Endothelial cell of umbilical vein (primary cell): ENCODE results near the gene TAF6. TPM values are rescaled to one million over a fixed set of nuclear protein-coding genes. Genes with fewer than 3 reads are reported as not detected.

Experiments used
- BruUV-seq: library from RNA; stranded (reverse); fragments of 400-500 nt; replicated peaks from 2 replicates; lab custom pipeline; 2021; lab: Mats Ljungman, UMichigan
- CTCF ChIA-PET: fragments of 300-600, 350-600 bp; sonication (Branson Sonifier 250); formaldehyde crosslinking; loops from one replicate; lab custom pipeline; 2021; ENCODE audit warnings: antibody characterized with exemption, inconsistent platforms; lab: Charles Lee
- POLR2A ChIA-PET: fragments of 300-600, 350-600 bp; sonication (Branson Sonifier 250); formaldehyde crosslinking; loops from one replicate; lab custom pipeline; 2021; ENCODE audit warnings: antibody characterized with exemption, inconsistent platforms; lab: Charles Lee
- DNase-seq: peaks from one replicate; pipeline ENCODE4 v3.0.0-alpha.2; 2011; ENCODE audit warnings: low read depth, low spot score
- FAIRE-seq: peaks from 2 replicates; lab custom pipeline; 2011; peaks lifted over from hg19 to GRCh38; lab: Jason Lieb, UNC
- H2AFZ ChIP-seq: 2 replicates; pipeline ENCODE4 v1.6.0; 2012; ENCODE audit warnings: low read depth, low read length, control low read depth, inconsistent platforms
- H3K27ac ChIP-seq: 2 replicates; pipeline ENCODE4 v1.5.1; 2011; ENCODE audit warnings: low read depth, mild to moderate bottlenecking, control low read depth, low read length, moderate library complexity; ENCODE audit not compliant: insufficient read depth
- H3K27me3 ChIP-seq, 2 experiments: 2 replicates each; pipeline versions ENCODE4 v1.6.0 to v1.6.1; 2011; ENCODE audit warnings: low read length in 2 of 2, mixed read lengths in 1 of 2; ENCODE audit not compliant: control insufficient read depth in 2 of 2, insufficient read depth in 2 of 2
- H3K36me3 ChIP-seq, 2 experiments: 2 replicates in 1 of 2; 3 replicates in 1 of 2; pipeline ENCODE4 v1.5.1; 2011; ENCODE audit warnings: low read length in 2 of 2, mild to moderate bottlenecking in 1 of 2, moderate library complexity in 1 of 2; ENCODE audit not compliant: control insufficient read depth in 2 of 2, insufficient read depth in 2 of 2; ENCODE audit errors: extremely low read depth in 1 of 2
- H3K4me1 ChIP-seq: 3 replicates; pipeline ENCODE4 v1.5.1; 2011; ENCODE audit warnings: mild to moderate bottlenecking, low read length; ENCODE audit not compliant: control insufficient read depth, insufficient read depth; ENCODE audit errors: extremely low read depth
- H3K4me2 ChIP-seq: 2 replicates; pipeline ENCODE4 v1.6.1; 2011; ENCODE audit warnings: low read length, control low read depth, mixed read lengths; ENCODE audit not compliant: insufficient read depth
- H3K4me3 ChIP-seq, 3 experiments: fragments of 200-600 bp in 1 of 3; sonication (generic), shearing (Covaris generic) in 1 of 3; replicated peaks in 1 of 3; 2 replicates each; pipeline ENCODE4 v1.5.1; 2011 to 2016; ENCODE audit warnings: control low read depth in 3 of 3, low read length in 3 of 3, mild to moderate bottlenecking in 2 of 3, inconsistent platforms in 1 of 3, low read depth in 1 of 3, moderate library complexity in 1 of 3; ENCODE audit not compliant: insufficient read depth in 1 of 3
- H3K79me2 ChIP-seq: 2 replicates; pipeline ENCODE4 v1.6.0; 2012; ENCODE audit warnings: low read length, inconsistent platforms; ENCODE audit not compliant: control insufficient read depth, insufficient read depth
- H3K9ac ChIP-seq: replicated peaks from 2 replicates; pipeline ENCODE3; 2011; ENCODE audit warnings: low read length, control low read depth; ENCODE audit not compliant: insufficient read depth; ENCODE audit errors: extremely low read depth
- H3K9me1 ChIP-seq: replicated peaks from 3 replicates; pipeline ENCODE4 v1.6.0; 2011; ENCODE audit warnings: mild to moderate bottlenecking, low read length; ENCODE audit not compliant: control insufficient read depth, insufficient read depth; ENCODE audit errors: extremely low read depth
- H3K9me3 ChIP-seq: replicated peaks from 2 replicates; pipeline ENCODE4 v1.5.1; 2012; ENCODE audit warnings: low read length, inconsistent platforms; ENCODE audit not compliant: control insufficient read depth, insufficient read depth
- H4K20me1 ChIP-seq: replicated peaks from 2 replicates; pipeline ENCODE3; 2011; ENCODE audit warnings: mild to moderate bottlenecking, low read length; ENCODE audit not compliant: control insufficient read depth, insufficient read depth; ENCODE audit errors: extremely low read depth
- EZH2 ChIP-seq: IDR thresholded peaks from 2 replicates; pipeline ENCODE4 v1.6.1; 2012; ENCODE audit warnings: borderline replicate concordance, low read depth, mild to moderate bottlenecking, moderate library complexity, low read length, inconsistent platforms; ENCODE audit not compliant: severe bottlenecking
- GATA2 ChIP-seq: IDR thresholded peaks from 2 replicates; pipeline ENCODE4 v1.7.0; 2011; ENCODE audit warnings: low read depth, mild to moderate bottlenecking, moderate library complexity, mixed read lengths, low read length; ENCODE audit not compliant: insufficient read length, insufficient read depth
- MYC ChIP-seq: IDR thresholded peaks from one replicate; pipeline ENCODE4 v1.6.1; 2011; ENCODE audit warnings: mild to moderate bottlenecking, low read depth, low read length
- POLR2AphosphoS5 ChIP-seq: IDR thresholded peaks from 2 replicates; pipeline ENCODE4 v1.6.1; 2012; ENCODE audit warnings: low read depth, mild to moderate bottlenecking, control low read depth, low read length, moderate library complexity; ENCODE audit not compliant: insufficient read depth
- dilution Hi-C: fragments of 300-500 bp; cut with MboI; formaldehyde crosslinking; loops from one replicate; pipeline ENCODE4 v1.15.0; 2019; ENCODE audit warnings: low sequenced_read_pairs; ENCODE audit not compliant: extremely low pct_ligation_motif_present
- intact Hi-C: fragments of 100-400 bp; cut with micrococcal nuclease; formaldehyde crosslinking; loops from one replicate; pipeline ENCODE4 v1.10.0; 2022
- polyA plus RNA-seq, 4 experiments: library from polyadenylated mRNA; depleted of rRNA in 3 of 4; stranded (reverse) in 3 of 4; unstranded in 1 of 4; fragments of >200 nt; gene quantifications; 2 replicates each; pipeline versions ENCODE4 v1.2.1 to v1.2.3, GENCODE V29; 2011 to 2012; ENCODE audit warnings: missing spikeins in 1 of 4
- total RNA-seq: library from RNA; stranded (reverse); gene quantifications from 2 replicates; pipeline ENCODE4 v1.2.3, GENCODE V29; 2021
- TF ChIP-seq, protein P1 (sequence below): IDR thresholded peaks from 2 replicates; pipeline ENCODE4 v1.6.1; 2011; ENCODE audit not compliant: insufficient read depth, insufficient read length

TAF6 gene
- total and polyA plus RNA-seq, 2 donors (not counting 3 experiments of a cell fraction or from before 2014, with no cell fraction given): 32.7 to 64.6 TPM

DNA sequence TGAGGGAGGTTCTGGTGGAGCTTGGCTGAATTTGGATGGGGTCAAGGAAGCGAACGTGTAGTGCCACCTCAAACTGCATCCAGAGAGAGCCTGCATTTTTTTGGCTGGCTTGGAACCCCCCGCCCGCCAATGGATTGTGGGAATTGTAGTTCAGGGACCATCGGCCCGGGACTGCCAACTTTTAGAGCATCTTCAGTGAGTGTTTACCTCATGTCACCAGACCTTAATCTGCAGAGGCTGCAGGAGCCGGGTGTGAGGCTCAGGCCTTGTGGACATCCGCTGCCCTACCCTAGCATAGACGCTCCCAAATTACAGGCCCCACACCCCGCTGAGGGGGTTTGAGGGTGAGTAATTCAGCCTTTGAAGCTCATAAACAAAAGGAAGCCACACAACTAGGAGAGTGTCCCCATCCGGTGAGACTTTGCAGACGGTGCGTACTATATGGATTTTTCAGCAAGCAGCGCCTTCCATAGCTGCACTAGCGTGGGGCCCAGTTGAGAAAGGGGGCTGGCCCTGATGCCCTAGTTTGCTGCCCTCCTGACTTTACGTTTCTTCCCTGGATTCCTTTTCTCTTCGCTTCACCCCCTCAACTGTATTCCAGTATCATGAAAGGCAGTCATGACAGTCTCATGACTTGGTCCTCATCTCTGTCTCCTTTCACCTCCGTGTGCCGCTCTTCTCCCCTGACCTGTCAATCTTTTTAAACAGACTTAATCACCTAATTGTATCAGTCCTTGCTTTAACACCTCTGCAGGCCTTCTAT, 993 bp upstream of the TAF6 start:
- H3K9me3 ChIP-seq: no peaks in the 10 kb centered on the region
- H3K4me2 ChIP-seq: peak overlapping the region; percentile 67
- intact Hi-C loops (loop anchor here (1.0 kb wide), 3 partner anchors 14 to 28 kb away; partner anchors contain the start of genes AP4M1, LAMTOR4 and MCM7), dilution Hi-C loops (no loop called here)
- H3K36me3 ChIP-seq: peaks cover 0 to 1% of the 10 kb centered on the region in 2 experiments
- H3K4me1 ChIP-seq: peaks cover 11% of the 10 kb centered on the region
- FAIRE-seq (no peak), DNase-seq (no peak)
- peak overlapping the region; percentile 60 for H2AFZ ChIP-seq
- no peak for TF ChIP-seq GATA2
- peak; percentile 13 for TF ChIP-seq POLR2AphosphoS5
- no peak for TF ChIP-seq MYC
- TF ChIP-seq, protein P1, sequence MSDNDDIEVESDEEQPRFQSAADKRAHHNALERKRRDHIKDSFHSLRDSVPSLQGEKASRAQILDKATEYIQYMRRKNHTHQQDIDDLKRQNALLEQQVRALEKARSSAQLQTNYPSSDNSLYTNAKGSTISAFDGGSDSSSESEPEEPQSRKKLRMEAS: no peak
- TF ChIP-seq EZH2: no peak
- peak overlapping the region; percentile 76 for H3K9ac ChIP-seq
- TSS peak; percentile 60 for BruUV-seq
- peak overlapping the region; percentile 83 for H3K27ac ChIP-seq
- ChIA-PET CTCF (interaction anchor here (1.0 to 1.6 kb wide), 3 partner anchors 11 to 127 kb away, joined by 3 to 4 read pairs (median 3); partner anchors contain the start of genes AP4M1 and MCM7), POLR2A (no interaction called here)
- peak overlapping the region; percentile 9 to 77 (median 70) for H3K4me3 ChIP-seq
- H3K27me3 ChIP-seq: no peaks in the 10 kb centered on the region
- H3K79me2 ChIP-seq: peaks cover 10% of the 10 kb centered on the region
- no peaks in the 10 kb centered on the region for H3K9me1 ChIP-seq
- H4K20me1 ChIP-seq: no peaks in the 10 kb centered on the region
